ENCODE results near the gene ALOX5. TPM values are rescaled to one million over a fixed set of nuclear protein-coding genes. Genes with fewer than 3 reads are reported as not detected.

ALOX5 gene
- polyA plus RNA-seq, 1 of the 3 experiments (the other 2 are of a cell fraction): not detected

DNA sequence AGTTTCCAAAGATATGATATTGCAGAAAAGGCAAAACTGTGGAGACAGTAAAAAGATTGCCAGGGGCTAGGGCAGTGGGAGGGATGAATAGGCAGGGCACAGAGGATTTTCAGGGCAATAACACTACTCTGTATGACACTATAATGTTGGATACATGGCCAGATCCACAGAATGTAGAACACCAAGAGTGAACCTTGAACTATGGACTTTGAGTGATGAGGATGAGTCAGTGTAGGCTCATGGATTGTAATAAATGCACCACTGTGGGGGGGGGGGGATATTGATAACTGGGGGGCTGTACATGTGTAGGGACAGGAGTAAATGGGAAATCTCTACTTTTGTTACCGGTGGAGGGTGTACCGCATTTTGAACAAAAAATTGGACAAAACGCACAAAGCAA, 77.4 kb downstream of the ALOX5 start:
- 94% methylated on average over 3 of the region's 3 CpGs for WGBS (ENCODE audit: low lambda C conversion rate)
- Histone ChIP-seq H3K79me2 (ENCODE audit: insufficient read depth) (no peaks in the 10 kb centered on the region), H3K9ac (no peak overlapping the region), H2AFZ (ENCODE audit: low read depth) (no peak overlapping the region), H3K27me3 (ENCODE audit: insufficient read depth) (no peaks in the 10 kb centered on the region), H3K4me1 (ENCODE audit: control insufficient read depth in 1 of 2, insufficient read depth in 2 of 2, low read depth in 1 of 2, low read length in 1 of 2) (peaks cover 0 to 17% of the 10 kb centered on the region in 2 experiments; a peak in 1 of 4 replicates), H3K4me3 (ENCODE audit: low read depth in 2 of 2, low read length in 1 of 2) (no peak overlapping the region), H3K9me2 (no peaks in the 10 kb centered on the region), H3K36me3 (replicated peaks in 1 of 2; ENCODE audit: control insufficient read depth in 1 of 2, insufficient read depth in 2 of 2, low read length in 1 of 2) (no peaks in the 10 kb centered on the region), H3K9me3 (no peaks in the 10 kb centered on the region), H3K27ac (ENCODE audit: low read depth in 2 of 2, low read length in 1 of 2) (no peak overlapping the region), H4K20me1 (ENCODE audit: insufficient read depth) (no peaks in the 10 kb centered on the region), H3K4me2 (no peak overlapping the region), H3F3A (replicated peaks; ENCODE audit: insufficient read depth) (no peaks in the 10 kb centered on the region)
- CTCF ChIA-PET: interaction anchor here (0.9 kb wide), 1 partner anchor 9 kb away, joined by 3 read pairs; no protein-coding TSS in a partner anchor
- POLR2A ChIA-PET: no interaction called here
- no peak for DNase-seq
- TF ChIP-seq NRF1 (IDR thresholded peaks at IDR 0.05; ENCODE audit: low read depth, low read length) (no peak), ELF1 (IDR thresholded peaks at IDR 0.05) (no peak), FOXJ3 (CRISPR knock-in tag; IDR thresholded peaks at IDR 0.05) (no peak), REST (IDR thresholded peaks at IDR 0.05; ENCODE audit: low read depth, low read length) (no peak), JUND (IDR thresholded peaks at IDR 0.05) (no peak), RXRA (IDR thresholded peaks at IDR 0.05; ENCODE audit: borderline replicate concordance, low read depth) (no peak), FOSL2 (IDR thresholded peaks at IDR 0.05; ENCODE audit: borderline replicate concordance, low read depth) (no peak), EP300 (IDR thresholded peaks at IDR 0.05; ENCODE audit: borderline replicate concordance in 1 of 2, low read depth in 1 of 2, low read length in 1 of 2) (no peak), TCF12 (IDR thresholded peaks at IDR 0.05) (no peak), NFIC (IDR thresholded peaks at IDR 0.05; ENCODE audit: borderline replicate concordance) (no peak), RCOR1 (IDR thresholded peaks at IDR 0.05; ENCODE audit: low read length) (no peak), MXI1 (IDR thresholded peaks at IDR 0.05; ENCODE audit: low read depth, low read length) (no peak), CHD2 (IDR thresholded peaks at IDR 0.05; ENCODE audit: low read length, partially characterized antibody) (no peak)
- TF ChIP-seq, protein P1, sequence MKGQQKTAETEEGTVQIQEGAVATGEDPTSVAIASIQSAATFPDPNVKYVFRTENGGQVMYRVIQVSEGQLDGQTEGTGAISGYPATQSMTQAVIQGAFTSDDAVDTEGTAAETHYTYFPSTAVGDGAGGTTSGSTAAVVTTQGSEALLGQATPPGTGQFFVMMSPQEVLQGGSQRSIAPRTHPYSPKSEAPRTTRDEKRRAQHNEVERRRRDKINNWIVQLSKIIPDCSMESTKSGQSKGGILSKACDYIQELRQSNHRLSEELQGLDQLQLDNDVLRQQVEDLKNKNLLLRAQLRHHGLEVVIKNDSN (IDR thresholded peaks at IDR 0.05; ENCODE audit: borderline replicate concordance, low read depth): no peak
- TF ChIP-seq, protein P2, sequence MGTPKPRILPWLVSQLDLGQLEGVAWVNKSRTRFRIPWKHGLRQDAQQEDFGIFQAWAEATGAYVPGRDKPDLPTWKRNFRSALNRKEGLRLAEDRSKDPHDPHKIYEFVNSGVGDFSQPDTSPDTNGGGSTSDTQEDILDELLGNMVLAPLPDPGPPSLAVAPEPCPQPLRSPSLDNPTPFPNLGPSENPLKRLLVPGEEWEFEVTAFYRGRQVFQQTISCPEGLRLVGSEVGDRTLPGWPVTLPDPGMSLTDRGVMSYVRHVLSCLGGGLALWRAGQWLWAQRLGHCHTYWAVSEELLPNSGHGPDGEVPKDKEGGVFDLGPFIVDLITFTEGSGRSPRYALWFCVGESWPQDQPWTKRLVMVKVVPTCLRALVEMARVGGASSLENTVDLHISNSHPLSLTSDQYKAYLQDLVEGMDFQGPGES (IDR thresholded peaks at IDR 0.05; ENCODE audit: low read depth, low read length): no peak

Data from SK-N-SH (cell line).